ENCODE data around the gene HCN4. TPM values are rescaled to one million over a fixed set of nuclear protein-coding genes. Genes with fewer than 3 reads are reported as not detected.

HCN4 gene
- total and polyA plus RNA-seq, 2 donors (not counting 3 experiments of a cell fraction or from before 2014, with no cell fraction given) = 0.01 TPM; not detected in 1

DNA sequence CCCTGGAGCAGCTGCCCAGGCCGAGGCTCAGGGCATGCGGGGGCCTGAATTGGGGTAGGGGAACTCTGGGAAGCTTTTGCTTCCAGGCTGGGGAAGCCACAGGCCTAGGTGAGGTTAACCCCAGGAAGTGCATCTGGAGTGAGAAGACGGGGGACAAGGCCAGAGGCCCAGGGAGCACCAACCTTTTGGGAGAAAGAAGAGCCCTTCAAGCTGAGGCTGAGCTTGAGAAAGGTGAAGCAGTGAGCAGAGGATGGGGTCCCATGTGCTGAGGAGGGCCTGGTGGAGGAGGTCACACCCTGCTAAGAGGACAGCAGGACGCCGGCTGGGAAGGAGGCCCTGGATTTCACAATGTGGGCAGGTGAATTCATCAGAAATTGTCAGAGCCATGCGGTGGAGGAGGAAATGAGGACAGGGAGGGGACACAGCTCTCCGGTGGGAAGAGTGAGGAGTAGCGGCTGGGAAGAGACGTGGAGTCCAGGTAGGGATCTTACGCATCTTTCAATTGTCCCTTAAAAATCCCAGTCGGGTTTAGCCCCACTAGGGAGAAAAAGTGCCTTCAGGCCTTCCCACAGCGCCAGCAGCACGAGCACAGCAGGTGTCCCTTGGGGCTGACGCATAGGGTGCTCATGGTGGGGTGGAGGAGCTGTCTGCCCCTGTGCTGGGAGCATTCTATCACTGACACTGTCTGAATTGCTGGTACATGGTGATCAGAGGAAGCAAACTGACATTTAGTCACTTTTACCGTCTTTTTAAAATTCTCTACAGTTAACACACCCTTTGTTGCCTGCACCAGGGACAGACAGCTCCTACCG is 50.9 kb downstream of the HCN4 start:
- DNase-seq (ENCODE audit: low read depth, low spot score) = no peak
- ChIA-PET CTCF (no interaction called here), POLR2A (no interaction called here)
- Histone ChIP-seq H3K4me3 (replicated peaks in 1 of 3; ENCODE audit: insufficient read depth in 1 of 3, low read depth in 1 of 3, low read length in 3 of 3) (no peak overlapping the region), H3K27me3 (ENCODE audit: control insufficient read depth in 2 of 2, insufficient read depth in 2 of 2, low read length in 2 of 2) (peaks cover 0 to 2% of the 10 kb centered on the region in 2 experiments), H2AFZ (ENCODE audit: low read depth, low read length) (no peak overlapping the region), H3K79me2 (ENCODE audit: control insufficient read depth, insufficient read depth, low read length) (no peaks in the 10 kb centered on the region), H3K36me3 (ENCODE audit: control insufficient read depth in 2 of 2, extremely low read depth in 1 of 2, insufficient read depth in 2 of 2, low read length in 2 of 2) (no peaks in the 10 kb centered on the region), H3K4me2 (ENCODE audit: insufficient read depth, low read length) (no peak overlapping the region), H3K27ac (ENCODE audit: insufficient read depth, low read depth, low read length) (no peak overlapping the region), H4K20me1 (replicated peaks; ENCODE audit: control insufficient read depth, extremely low read depth, insufficient read depth, low read length) (no peaks in the 10 kb centered on the region), H3K9ac (replicated peaks; ENCODE audit: extremely low read depth, insufficient read depth, low read length) (no peak overlapping the region), H3K9me3 (replicated peaks; ENCODE audit: control insufficient read depth, insufficient read depth, low read length) (no peaks in the 10 kb centered on the region), H3K4me1 (ENCODE audit: control insufficient read depth, extremely low read depth, insufficient read depth, low read length) (no peaks in the 10 kb centered on the region), H3K9me1 (replicated peaks; ENCODE audit: control insufficient read depth, extremely low read depth, insufficient read depth, low read length) (no peaks in the 10 kb centered on the region)
- TF ChIP-seq EZH2 (IDR thresholded peaks at IDR 0.05; ENCODE audit: borderline replicate concordance, low read depth, low read length, severe bottlenecking) (no peak), POLR2A (IDR thresholded peaks at IDR 0.05; ENCODE audit: low read depth, low read length) (no peak), POLR2AphosphoS5 (IDR thresholded peaks at IDR 0.05; ENCODE audit: insufficient read depth, low read depth, low read length) (no peak), JUN (IDR thresholded peaks at IDR 0.05; ENCODE audit: borderline replicate concordance, insufficient read depth, insufficient read length, low read depth) (no peak), GATA2 (IDR thresholded peaks at IDR 0.05; ENCODE audit: insufficient read depth, insufficient read length, low read depth, low read length) (no peak), FOS (IDR thresholded peaks at IDR 0.05; ENCODE audit: borderline replicate concordance, insufficient read depth, low read length) (no peak), MYC (IDR thresholded peaks at IDR 0.05; ENCODE audit: low read depth, low read length) (no peak)
- TF ChIP-seq, protein P1, sequence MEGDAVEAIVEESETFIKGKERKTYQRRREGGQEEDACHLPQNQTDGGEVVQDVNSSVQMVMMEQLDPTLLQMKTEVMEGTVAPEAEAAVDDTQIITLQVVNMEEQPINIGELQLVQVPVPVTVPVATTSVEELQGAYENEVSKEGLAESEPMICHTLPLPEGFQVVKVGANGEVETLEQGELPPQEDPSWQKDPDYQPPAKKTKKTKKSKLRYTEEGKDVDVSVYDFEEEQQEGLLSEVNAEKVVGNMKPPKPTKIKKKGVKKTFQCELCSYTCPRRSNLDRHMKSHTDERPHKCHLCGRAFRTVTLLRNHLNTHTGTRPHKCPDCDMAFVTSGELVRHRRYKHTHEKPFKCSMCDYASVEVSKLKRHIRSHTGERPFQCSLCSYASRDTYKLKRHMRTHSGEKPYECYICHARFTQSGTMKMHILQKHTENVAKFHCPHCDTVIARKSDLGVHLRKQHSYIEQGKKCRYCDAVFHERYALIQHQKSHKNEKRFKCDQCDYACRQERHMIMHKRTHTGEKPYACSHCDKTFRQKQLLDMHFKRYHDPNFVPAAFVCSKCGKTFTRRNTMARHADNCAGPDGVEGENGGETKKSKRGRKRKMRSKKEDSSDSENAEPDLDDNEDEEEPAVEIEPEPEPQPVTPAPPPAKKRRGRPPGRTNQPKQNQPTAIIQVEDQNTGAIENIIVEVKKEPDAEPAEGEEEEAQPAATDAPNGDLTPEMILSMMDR (IDR thresholded peaks at IDR 0.05; ENCODE audit: extremely low read depth in 1 of 2, insufficient read depth in 1 of 2, low read depth in 1 of 2, low read length in 2 of 2) = no peak
- TF ChIP-seq, protein P2, sequence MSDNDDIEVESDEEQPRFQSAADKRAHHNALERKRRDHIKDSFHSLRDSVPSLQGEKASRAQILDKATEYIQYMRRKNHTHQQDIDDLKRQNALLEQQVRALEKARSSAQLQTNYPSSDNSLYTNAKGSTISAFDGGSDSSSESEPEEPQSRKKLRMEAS (IDR thresholded peaks at IDR 0.05; ENCODE audit: insufficient read depth, insufficient read length) = no peak
- FAIRE-seq = no peak
- intact Hi-C loops (cut with micrococcal nuclease) = no loop called here
- dilution Hi-C loops (cut with MboI; ENCODE audit: extremely low pct_ligation_motif_present, low sequenced_read_pairs) = no loop called here
- no TSS peak for BruUV-seq (replicated peaks)

All from endothelial cell of umbilical vein (primary cell).